ENCODE results near the gene LRRC75B. TPM values are rescaled to one million over a fixed set of nuclear protein-coding genes. Genes with fewer than 3 reads are reported as not detected.

The LRRC75B gene
- total RNA-seq, 3 donors from 2014 or later (not counting 1 experiment from before 2014, with no cell fraction given) = 1.7 to 4.8 (median 2.3) TPM

DNA sequence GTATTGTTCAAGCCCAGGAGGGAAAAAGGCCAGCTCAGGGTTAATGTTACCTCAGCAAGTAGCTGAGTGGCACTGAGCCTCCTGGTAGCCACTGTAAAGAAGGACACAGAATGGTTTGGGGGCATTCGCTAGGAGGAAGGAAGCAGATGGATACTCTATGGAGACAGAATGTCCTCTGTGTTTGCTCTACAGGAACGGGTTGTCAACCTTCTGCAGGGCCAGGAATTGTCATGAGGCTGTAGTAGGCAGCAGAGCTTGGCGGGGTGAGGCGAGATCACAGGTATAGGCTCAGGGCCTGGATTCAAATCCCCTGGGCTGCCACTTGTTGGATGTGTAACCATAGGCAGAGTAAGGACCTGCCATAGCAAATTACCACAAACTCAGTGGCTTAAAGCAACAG is 3.0 kb upstream of the LRRC75B start:
- peaks cover 3% of the 10 kb centered on the region for H3K27me3 ChIP-seq (ENCODE audit: control insufficient read depth, insufficient read depth, low read length)
- no peak overlapping the region for H3K4me3 ChIP-seq (ENCODE audit: low read length)
- peaks cover 0 to under 1% of the 10 kb centered on the region in 2 donors for H3K27me3 Mint-ChIP-seq (ENCODE audit: low read depth in 2 of 2)
- no peaks in the 10 kb centered on the region for H3K9me3 Mint-ChIP-seq
- H3K9me3 ChIP-seq (ENCODE audit: control insufficient read depth, insufficient read depth, low read length) = no peaks in the 10 kb centered on the region
- no peak for DNase-seq
- intact Hi-C loops (cut with micrococcal nuclease) = no loop called here
- no peak overlapping the region for H3K27ac ChIP-seq (ENCODE audit: low read length)
- TF ChIP-seq, protein P1, sequence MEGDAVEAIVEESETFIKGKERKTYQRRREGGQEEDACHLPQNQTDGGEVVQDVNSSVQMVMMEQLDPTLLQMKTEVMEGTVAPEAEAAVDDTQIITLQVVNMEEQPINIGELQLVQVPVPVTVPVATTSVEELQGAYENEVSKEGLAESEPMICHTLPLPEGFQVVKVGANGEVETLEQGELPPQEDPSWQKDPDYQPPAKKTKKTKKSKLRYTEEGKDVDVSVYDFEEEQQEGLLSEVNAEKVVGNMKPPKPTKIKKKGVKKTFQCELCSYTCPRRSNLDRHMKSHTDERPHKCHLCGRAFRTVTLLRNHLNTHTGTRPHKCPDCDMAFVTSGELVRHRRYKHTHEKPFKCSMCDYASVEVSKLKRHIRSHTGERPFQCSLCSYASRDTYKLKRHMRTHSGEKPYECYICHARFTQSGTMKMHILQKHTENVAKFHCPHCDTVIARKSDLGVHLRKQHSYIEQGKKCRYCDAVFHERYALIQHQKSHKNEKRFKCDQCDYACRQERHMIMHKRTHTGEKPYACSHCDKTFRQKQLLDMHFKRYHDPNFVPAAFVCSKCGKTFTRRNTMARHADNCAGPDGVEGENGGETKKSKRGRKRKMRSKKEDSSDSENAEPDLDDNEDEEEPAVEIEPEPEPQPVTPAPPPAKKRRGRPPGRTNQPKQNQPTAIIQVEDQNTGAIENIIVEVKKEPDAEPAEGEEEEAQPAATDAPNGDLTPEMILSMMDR (IDR thresholded peaks at IDR 0.05) = no peak
- no peak overlapping the region for H3K4me3 Mint-ChIP-seq
- H3K36me3 Mint-ChIP-seq = no peaks in the 10 kb centered on the region
- no peaks in the 10 kb centered on the region for H3K36me3 ChIP-seq (ENCODE audit: control insufficient read depth, insufficient read depth, low read length)
- peaks cover 24% of the 10 kb centered on the region for H3K4me1 ChIP-seq (ENCODE audit: control insufficient read depth, insufficient read depth, low read length)
- H3K27ac Mint-ChIP-seq = no peak overlapping the region
- no peak for ATAC-seq
- peaks cover 0 to 14% of the 10 kb centered on the region in 2 donors for H3K4me1 Mint-ChIP-seq
- WGBS (ENCODE audit: insufficient coverage) = 96% methylated on average over 4 of the region's 4 CpGs

DNA sequence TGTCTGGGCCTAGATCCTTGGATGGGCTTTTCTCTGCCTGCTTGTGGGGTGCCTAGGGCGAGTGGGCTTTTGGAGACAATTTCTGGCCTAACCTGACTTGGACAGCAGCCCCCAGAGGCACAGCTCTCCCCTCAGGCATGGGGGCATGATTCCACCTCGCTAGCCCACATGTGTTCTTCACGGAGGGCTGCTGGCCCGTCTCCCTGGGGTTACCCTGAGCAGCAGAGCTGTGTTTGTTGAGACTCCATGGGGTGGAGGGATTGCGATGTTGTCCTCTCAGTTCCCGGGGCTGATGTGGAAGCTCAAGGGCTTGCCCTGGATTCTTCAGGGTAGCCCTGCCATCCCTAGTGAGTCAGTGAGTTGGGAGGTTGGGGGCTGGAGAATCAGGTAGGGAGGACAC is 2.4 kb upstream of the LRRC75B start:
- Mint-ChIP-seq H3K36me3 (no peaks in the 10 kb centered on the region), H3K4me1 (peaks cover 0 to 14% of the 10 kb centered on the region in 2 donors), H3K27me3 (ENCODE audit: low read depth in 2 of 2) (peaks cover 0 to 2% of the 10 kb centered on the region in 2 donors), H3K4me3 (no peak overlapping the region), H3K9me3 (no peaks in the 10 kb centered on the region), H3K27ac (no peak overlapping the region)
- Histone ChIP-seq H3K9me3 (ENCODE audit: control insufficient read depth, insufficient read depth, low read length) (no peaks in the 10 kb centered on the region), H3K27ac (ENCODE audit: low read length) (no peak overlapping the region), H3K4me1 (ENCODE audit: control insufficient read depth, insufficient read depth, low read length) (peaks cover 17% of the 10 kb centered on the region), H3K36me3 (ENCODE audit: control insufficient read depth, insufficient read depth, low read length) (no peaks in the 10 kb centered on the region), H3K27me3 (ENCODE audit: control insufficient read depth, insufficient read depth, low read length) (peaks cover 3% of the 10 kb centered on the region), H3K4me3 (ENCODE audit: low read length) (no peak overlapping the region)
- 97% methylated on average over 6 of the region's 6 CpGs for WGBS (ENCODE audit: insufficient coverage)
- DNase-seq (no peak), ATAC-seq (no peak)
- TF ChIP-seq, protein P1 (IDR thresholded peaks at IDR 0.05) = no peak
- intact Hi-C loops (cut with micrococcal nuclease) = no loop called here

GRCh38 chr22:24594569-24595120 is 1.8 kb upstream of the LRRC75B start:
- Histone ChIP-seq H3K9me3 (ENCODE audit: control insufficient read depth, insufficient read depth, low read length) (no peaks in the 10 kb centered on the region), H3K4me3 (ENCODE audit: low read length) (no peak overlapping the region), H3K4me1 (ENCODE audit: control insufficient read depth, insufficient read depth, low read length) (peaks cover 15% of the 10 kb centered on the region), H3K27me3 (ENCODE audit: control insufficient read depth, insufficient read depth, low read length) (peaks cover 3% of the 10 kb centered on the region), H3K27ac (ENCODE audit: low read length) (no peak overlapping the region), H3K36me3 (ENCODE audit: control insufficient read depth, insufficient read depth, low read length) (no peaks in the 10 kb centered on the region)
- Mint-ChIP-seq H3K27me3 (ENCODE audit: low read depth in 2 of 2) (peaks cover 0 to 2% of the 10 kb centered on the region in 2 donors), H3K27ac (no peak overlapping the region), H3K9me3 (no peaks in the 10 kb centered on the region), H3K36me3 (no peaks in the 10 kb centered on the region), H3K4me3 (no peak overlapping the region), H3K4me1 (peaks cover 0 to 14% of the 10 kb centered on the region in 2 donors)
- DNase-seq (no peak), ATAC-seq (no peak)
- TF ChIP-seq, protein P1 (IDR thresholded peaks at IDR 0.05) = no peak
- 91% methylated on average over 7 of the region's 7 CpGs for WGBS (ENCODE audit: insufficient coverage)
- intact Hi-C loops (cut with micrococcal nuclease) = no loop called here
